ENCODE measurements around the gene CELF4.

CELF4 gene

DNA sequence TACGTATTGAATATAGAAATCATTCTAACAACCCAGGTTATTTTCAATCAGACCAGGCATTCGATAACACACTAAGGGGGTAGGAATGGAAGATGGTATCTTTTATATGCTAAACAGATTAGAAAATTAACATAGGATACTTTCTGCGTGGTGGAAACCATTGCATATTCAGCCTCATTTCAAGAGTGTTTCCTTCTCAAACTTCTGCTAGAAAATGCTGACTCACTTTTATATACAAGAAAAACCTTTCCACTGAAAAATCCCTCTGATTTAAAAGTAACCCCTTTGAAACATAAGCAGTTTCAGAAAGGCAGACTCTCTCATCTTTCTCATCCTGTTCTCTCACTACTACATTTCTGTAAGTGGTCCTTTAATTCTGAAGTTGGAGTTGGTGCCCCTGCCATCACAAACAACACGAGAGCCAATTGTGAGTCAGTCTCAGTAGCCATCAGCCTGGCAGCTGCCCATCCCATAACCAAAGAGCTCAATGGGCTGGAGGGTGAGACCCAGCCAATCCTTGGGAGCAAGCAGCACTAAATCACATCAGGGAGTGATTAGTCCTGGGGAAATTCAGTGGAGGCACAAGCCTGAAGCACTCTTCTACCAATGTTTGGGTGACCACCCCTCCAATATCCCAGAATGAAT is 343.1 kb downstream of the CELF4 start:
- no peak for DNase-seq (ENCODE audit: low read depth in 2 of 2)

DNA sequence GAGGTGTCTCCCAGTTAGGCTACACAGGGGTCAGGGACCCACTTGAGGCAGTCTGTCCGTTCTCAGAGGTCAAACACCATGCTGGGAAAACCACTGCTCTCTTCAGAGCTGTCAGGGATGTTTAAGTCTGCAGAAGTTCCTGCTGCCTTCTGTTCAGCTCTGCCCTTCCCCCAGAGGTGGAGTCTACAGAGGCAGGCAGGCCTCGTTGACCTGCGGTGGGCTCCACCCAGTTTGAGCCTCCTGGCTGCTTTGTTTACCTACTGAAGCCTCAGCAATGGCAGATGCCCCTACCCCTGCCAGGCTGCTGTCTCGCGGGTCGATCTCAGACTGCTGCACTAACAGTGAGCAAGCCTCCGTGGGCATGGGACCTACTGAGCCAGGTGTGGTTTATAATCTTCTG is 346.3 kb downstream of the CELF4 start:
- DNase-seq (ENCODE audit: low read depth in 2 of 2) = no peak

DNA sequence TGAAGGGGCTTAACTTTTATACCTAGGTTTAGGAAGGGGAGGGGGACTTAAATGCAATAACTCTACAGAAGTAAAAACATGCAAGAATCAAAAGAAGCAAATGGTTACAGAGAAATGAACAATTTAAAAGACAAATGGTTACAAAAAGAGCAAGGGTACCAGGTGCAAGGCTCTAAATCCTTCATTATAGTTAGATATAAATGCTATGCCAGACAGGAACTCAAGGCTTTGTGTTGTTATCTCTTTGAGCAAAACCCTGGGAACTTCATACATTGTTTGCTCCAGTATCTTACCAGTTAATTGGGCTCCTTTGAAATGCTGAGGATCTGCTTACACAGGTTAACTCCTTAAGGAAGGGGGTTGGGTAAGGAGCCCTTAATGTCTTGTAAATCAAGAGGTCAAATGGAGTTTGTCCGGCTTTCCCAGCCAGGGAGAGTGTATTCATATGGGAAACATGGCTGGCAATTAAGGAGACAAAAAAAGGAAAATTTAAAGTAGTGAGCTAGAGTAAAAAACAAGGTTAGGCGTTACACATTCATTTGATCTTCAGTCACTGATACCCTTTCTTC is 347.5 kb downstream of the CELF4 start:
- DNase-seq (ENCODE audit: low read depth in 2 of 2) = no peak

DNA sequence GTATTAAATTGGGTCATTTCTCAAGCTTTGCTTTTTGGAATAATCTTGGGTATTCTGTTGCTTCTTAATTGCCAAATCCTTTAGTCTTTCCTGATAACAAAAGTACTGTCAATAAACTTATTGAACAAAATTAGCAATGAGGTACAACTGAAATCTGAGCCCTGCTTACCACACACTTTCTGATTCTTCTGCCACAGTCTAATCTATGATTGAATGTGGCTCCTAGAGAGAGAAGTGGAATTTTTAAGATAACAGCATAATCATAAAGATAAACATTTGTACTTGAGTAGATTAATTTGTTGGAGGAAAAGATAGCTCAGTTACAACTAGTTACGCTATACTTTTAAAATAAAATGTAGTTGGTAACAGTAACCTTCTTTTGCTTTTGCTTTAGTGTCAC is 354.8 kb downstream of the CELF4 start:
- DNase-seq (ENCODE audit: low read depth in 2 of 2) = no peak

DNA sequence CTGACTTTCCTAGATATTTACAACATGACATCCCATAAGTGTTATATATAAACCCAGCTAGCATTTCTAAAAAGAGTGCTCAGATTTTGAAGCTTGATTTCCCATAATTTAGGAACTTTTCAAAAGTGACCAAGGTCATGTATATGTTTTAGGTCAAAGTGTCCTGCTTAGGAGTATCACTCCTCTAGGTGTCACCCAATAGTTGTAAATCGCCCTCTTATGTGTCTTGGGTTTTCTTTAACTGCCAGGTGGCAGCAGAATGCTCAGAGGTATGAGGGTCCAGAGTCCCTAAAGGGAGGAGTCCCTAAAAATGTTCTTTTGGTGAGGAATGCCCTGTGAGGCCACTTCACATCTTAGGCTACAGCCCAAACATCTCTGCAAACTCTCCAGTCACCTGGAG is 358.3 kb downstream of the CELF4 start:
- DNase-seq (ENCODE audit: low read depth in 2 of 2) = no peak

DNA sequence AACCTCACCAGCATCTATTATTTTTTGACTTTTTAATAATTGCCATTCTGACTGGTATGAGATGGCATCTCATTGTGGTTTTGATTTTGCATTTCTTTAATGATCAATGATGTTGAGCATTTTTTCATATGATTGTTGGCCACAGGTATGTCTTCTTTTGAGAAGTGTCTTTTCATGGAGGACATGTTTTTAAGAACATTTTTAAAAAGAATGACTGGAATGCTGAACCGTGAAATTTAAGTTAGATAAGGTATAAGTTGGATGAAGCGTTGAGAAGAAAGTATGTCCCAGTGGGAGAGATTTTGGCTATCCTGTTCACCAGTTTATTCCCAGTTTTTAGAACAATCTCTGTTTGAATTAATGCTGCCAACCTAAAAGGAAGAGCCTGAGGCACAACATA is 365.9 kb downstream of the CELF4 start:
- DNase-seq (ENCODE audit: low read depth in 2 of 2) = no peak
